HUES6 (cell line): Measurements from ENCODE around the gene TMEM242.

Experiments
- H3K27ac ChIP-seq: 2 replicates; pipeline ENCODE4 v1.7.0; 2013; ENCODE audit warnings: low read depth, mild to moderate bottlenecking, low read length, inconsistent platforms
- H3K27me3 ChIP-seq: 2 replicates; pipeline ENCODE4 v1.6.1; 2013; ENCODE audit warnings: low read length; ENCODE audit not compliant: control insufficient read depth, insufficient read depth
- H3K36me3 ChIP-seq: 2 replicates; pipeline ENCODE4 v1.6.1; 2013; ENCODE audit warnings: low read length; ENCODE audit not compliant: control insufficient read depth, insufficient read depth
- H3K4me1 ChIP-seq: 2 replicates; pipeline ENCODE4 v1.6.1; 2013; ENCODE audit warnings: low read length; ENCODE audit not compliant: control insufficient read depth, insufficient read depth
- H3K4me3 ChIP-seq: 2 replicates; pipeline ENCODE4 v1.5.1; 2013; ENCODE audit warnings: low read depth, low read length
- H3K9ac ChIP-seq: one replicate; pipeline ENCODE4 v1.6.1; 2013; ENCODE audit warnings: mild to moderate bottlenecking, low read length
- H3K9me3 ChIP-seq: 2 replicates; pipeline ENCODE4 v1.6.1; 2013; ENCODE audit warnings: low read depth, low read length; ENCODE audit not compliant: control insufficient read depth, insufficient read depth

Gene TMEM242

DNA sequence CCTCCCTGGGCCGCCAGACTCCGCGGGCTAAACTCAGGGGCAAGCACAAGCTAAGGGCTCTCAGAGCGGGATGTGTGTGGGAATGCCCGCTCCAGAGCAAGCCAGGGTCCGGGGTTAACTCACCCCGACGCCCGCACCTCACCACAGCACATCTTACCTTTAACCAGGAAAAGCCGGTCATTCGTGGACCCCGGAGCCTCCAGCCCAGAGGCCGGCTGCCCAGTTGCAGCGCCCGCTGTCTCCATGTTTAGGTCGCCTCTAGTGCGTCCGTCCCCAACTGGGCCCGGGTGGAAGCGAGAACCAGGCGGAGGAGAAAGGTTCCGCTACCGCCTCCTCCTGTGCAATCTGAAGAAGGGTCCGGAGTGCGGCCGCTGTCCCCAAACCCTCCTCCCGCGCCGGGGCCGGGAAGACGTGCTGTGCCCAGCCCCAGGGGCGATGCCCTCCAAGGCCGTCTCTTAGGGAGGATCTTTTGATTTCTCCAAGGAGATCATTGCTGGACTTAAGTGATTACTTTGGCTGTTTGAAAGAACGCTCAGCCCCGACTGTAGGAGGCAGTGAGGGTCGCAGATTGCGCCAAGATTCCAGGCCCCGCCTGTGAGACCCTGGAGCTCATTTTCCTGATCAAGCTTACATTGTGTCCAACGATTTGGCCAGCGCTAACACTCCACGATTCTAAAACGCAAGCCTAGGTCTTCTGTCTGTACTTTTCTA lies at the start of gene TMEM242:
Gene TMEM242, minus strand, starts transcription at position 265 of the 711 bp plus-strand sequence. Its CDS starts 20 bp downstream, at position 245.
- Histone ChIP-seq H3K9me3 (no peaks in the 10 kb centered on the region), H3K4me1 (peaks cover 3% of the 10 kb centered on the region; the same call in 1 of the 2 replicates), H3K27me3 (peaks cover 16% of the 10 kb centered on the region), H3K27ac (peak within 1 kb of the TSS; percentile 68; the same call in 1 of the 2 replicates), H3K36me3 (peaks cover 9% of the 10 kb centered on the region; the same call in 1 of the 2 replicates), H3K9ac (peak within 1 kb of the TSS; percentile 90), H3K4me3 (peak within 1 kb of the TSS; percentile 95)

GRCh38 chr6:157372501-157373280 lies 49.4 kb upstream of the TMEM242 start:
- peaks cover 9% of the 10 kb centered on the region; the same call in 1 of the 2 replicates for H3K4me1 ChIP-seq
- no peak overlapping the region for H3K9ac ChIP-seq
- peaks cover 5% of the 10 kb centered on the region; the same call in 1 of the 2 replicates for H3K27me3 ChIP-seq
- H3K27ac ChIP-seq = no peak overlapping the region
- H3K36me3 ChIP-seq = no peaks in the 10 kb centered on the region
- no peaks in the 10 kb centered on the region for H3K9me3 ChIP-seq
- H3K4me3 ChIP-seq = no peak overlapping the region

DNA sequence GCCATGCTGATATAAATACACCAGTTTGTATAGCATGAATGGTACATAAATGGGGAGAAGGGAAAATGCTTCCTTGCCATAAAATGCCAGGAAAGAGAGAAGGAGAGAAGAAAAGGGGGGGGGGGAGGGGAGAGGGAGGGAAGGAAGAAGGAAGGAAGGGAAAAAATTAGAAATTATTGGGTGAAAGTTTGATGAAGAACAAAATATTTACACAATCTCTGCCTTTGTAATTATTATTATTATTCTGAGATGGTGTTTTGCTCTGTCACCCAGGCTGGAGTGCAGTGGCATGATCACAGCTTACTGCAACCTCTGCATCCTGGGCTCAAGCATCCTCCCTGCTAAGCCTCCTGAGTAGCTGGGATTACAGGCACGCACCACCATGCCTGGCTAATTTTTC lies 47.4 kb upstream of the TMEM242 start:
- no peaks in the 10 kb centered on the region for H3K9me3 ChIP-seq
- no peak overlapping the region for H3K27ac ChIP-seq
- H3K4me3 ChIP-seq = no peak overlapping the region
- peaks cover 9% of the 10 kb centered on the region; the same call in 1 of the 2 replicates for H3K4me1 ChIP-seq
- H3K27me3 ChIP-seq = no peaks in the 10 kb centered on the region
- no peaks in the 10 kb centered on the region for H3K36me3 ChIP-seq
- no peak overlapping the region for H3K9ac ChIP-seq

GRCh38 chr6:157368359-157369049 lies 45.2 kb upstream of the TMEM242 start:
- no peaks in the 10 kb centered on the region; the same call in 1 of the 2 replicates for H3K4me1 ChIP-seq
- H3K4me3 ChIP-seq = no peak overlapping the region
- H3K9ac ChIP-seq = no peak overlapping the region
- H3K36me3 ChIP-seq = no peaks in the 10 kb centered on the region
- H3K27ac ChIP-seq = no peak overlapping the region
- H3K9me3 ChIP-seq = no peaks in the 10 kb centered on the region
- no peaks in the 10 kb centered on the region for H3K27me3 ChIP-seq

DNA sequence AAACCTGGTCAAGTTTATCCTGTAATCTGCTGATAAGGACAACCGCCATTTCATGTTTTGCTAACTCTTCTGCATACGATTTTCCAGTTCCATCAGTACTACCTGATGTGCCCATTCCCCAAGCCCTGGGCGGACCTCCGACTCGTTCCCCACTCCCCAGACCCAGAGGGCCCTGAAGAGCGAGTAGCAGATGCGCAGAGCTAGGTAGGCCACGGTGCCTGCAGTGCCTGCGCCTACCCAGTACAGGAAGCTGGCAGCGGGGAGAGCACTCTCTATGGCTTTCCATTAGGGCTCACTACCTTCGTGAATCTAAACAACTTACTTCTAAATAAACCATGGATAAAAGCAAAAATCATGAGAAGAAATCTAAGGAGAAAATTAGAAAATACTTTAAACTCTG lies 43.3 kb upstream of the TMEM242 start:
- Histone ChIP-seq H3K9me3 (no peaks in the 10 kb centered on the region), H3K4me3 (no peak overlapping the region), H3K36me3 (no peaks in the 10 kb centered on the region), H3K4me1 (no peaks in the 10 kb centered on the region; the same call in 1 of the 2 replicates), H3K9ac (no peak overlapping the region), H3K27me3 (no peaks in the 10 kb centered on the region), H3K27ac (no peak overlapping the region)

GRCh38 chr6:157364705-157365104 lies 41.4 kb upstream of the TMEM242 start:
- no peak overlapping the region for H3K4me3 ChIP-seq
- H3K27me3 ChIP-seq = no peaks in the 10 kb centered on the region
- H3K27ac ChIP-seq = no peak overlapping the region
- no peaks in the 10 kb centered on the region for H3K9me3 ChIP-seq
- H3K4me1 ChIP-seq = no peaks in the 10 kb centered on the region; the same call in 1 of the 2 replicates
- H3K9ac ChIP-seq = no peak overlapping the region
- H3K36me3 ChIP-seq = no peaks in the 10 kb centered on the region

- Histone ChIP-seq H3K27me3 (no peaks in the 10 kb centered on the region), H3K27ac (no peak overlapping the region), H3K36me3 (no peaks in the 10 kb centered on the region), H3K4me3 (no peak overlapping the region), H3K9me3 (no peaks in the 10 kb centered on the region), H3K4me1 (no peaks in the 10 kb centered on the region), H3K9ac (no peak overlapping the region)
Observed at GRCh38 chr6:157361886-157362285, 38.6 kb upstream of the TMEM242 start.

DNA sequence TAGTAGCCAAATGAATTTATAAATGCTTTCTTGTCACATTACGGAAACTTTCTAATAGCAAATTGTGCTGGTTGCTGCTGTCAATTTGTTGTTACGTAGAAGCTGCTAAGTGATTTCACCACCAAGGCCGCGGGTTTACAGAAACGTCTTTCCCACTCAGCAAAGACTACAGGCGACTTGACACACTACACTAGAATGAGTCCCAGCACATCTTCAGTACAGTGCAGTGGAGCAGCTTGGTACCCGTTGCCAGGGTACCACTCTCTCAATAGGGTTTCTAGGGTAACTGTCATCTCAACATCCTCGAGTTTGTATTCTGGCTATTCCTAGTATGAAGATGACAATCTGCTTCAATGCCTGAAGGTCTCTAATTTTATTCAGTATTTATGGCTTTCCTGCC lies 35.0 kb upstream of the TMEM242 start:
- no peaks in the 10 kb centered on the region for H3K36me3 ChIP-seq
- H3K9ac ChIP-seq = no peak overlapping the region
- no peaks in the 10 kb centered on the region for H3K9me3 ChIP-seq
- H3K4me3 ChIP-seq = no peak overlapping the region
- no peak overlapping the region for H3K27ac ChIP-seq
- no peaks in the 10 kb centered on the region for H3K27me3 ChIP-seq
- no peaks in the 10 kb centered on the region for H3K4me1 ChIP-seq

- H3K4me3 ChIP-seq = no peak overlapping the region
- H3K9me3 ChIP-seq = peaks cover 5% of the 10 kb centered on the region; the same call in 1 of the 2 replicates
- H3K4me1 ChIP-seq = no peaks in the 10 kb centered on the region
- no peaks in the 10 kb centered on the region for H3K36me3 ChIP-seq
- no peaks in the 10 kb centered on the region for H3K27me3 ChIP-seq
- H3K9ac ChIP-seq = no peak overlapping the region
- no peak overlapping the region for H3K27ac ChIP-seq
Observed at GRCh38 chr6:157346373-157346772, 23.1 kb upstream of the TMEM242 start.

GRCh38 chr6:157343732-157344131 lies 20.4 kb upstream of the TMEM242 start:
- H3K27me3 ChIP-seq = no peaks in the 10 kb centered on the region
- no peaks in the 10 kb centered on the region for H3K4me1 ChIP-seq
- H3K9me3 ChIP-seq = no peaks in the 10 kb centered on the region
- H3K9ac ChIP-seq = no peak overlapping the region
- H3K4me3 ChIP-seq = no peak overlapping the region
- H3K27ac ChIP-seq = no peak overlapping the region
- no peaks in the 10 kb centered on the region for H3K36me3 ChIP-seq
